Right atrium auricular region (tissue), 2 donors: ENCODE data around the gene SMOC2. TPM values are rescaled to one million over a fixed set of nuclear protein-coding genes. Genes with fewer than 3 reads are reported as not detected.

Source experiments
- DNase-seq: peaks from one replicate; pipeline ENCODE4 v3.0.0-alpha.2; 2019; ENCODE audit warnings: low spot score
- H3K27ac ChIP-seq, 2 donors: fragments of 200-600 bp; sonication (generic); 1 replicate in 1 of 2; 2 replicates in 1 of 2; pipeline ENCODE4 v1.5.1; 2016 to 2019
- H3K27me3 ChIP-seq, 2 donors: fragments of 200-600 bp; sonication (generic); one replicate each; pipeline versions ENCODE4 v1.5.1 to v1.6.0; 2017 to 2019
- H3K36me3 ChIP-seq: fragments of 200-600 bp; sonication (generic); one replicate; pipeline ENCODE4 v1.5.1; 2016
- H3K4me1 ChIP-seq, 2 donors: fragments of 200-600 bp; sonication (generic); one replicate each; pipeline versions ENCODE4 v1.5.1 to v1.6.0; 2017 to 2019
- H3K4me3 ChIP-seq, 2 donors: fragments of 200-600 bp; sonication (generic); 1 replicate in 1 of 2; 2 replicates in 1 of 2; pipeline ENCODE4 v1.5.1; 2017 to 2019; ENCODE audit warnings: mild to moderate bottlenecking in 1 of 2, moderate library complexity in 1 of 2
- H3K9me3 ChIP-seq, 2 donors: fragments of 200-600 bp; sonication (generic); one replicate each; pipeline ENCODE4 v1.5.1; 2019
- total RNA-seq, 2 donors: library from RNA; depleted of rRNA; stranded (reverse); fragments of >200 nt; gene quantifications; one replicate each; pipeline ENCODE4 v1.1.0, GENCODE V29; 2016
- TF ChIP-seq, protein P1 (sequence below), 2 donors: fragments of 200-600 bp; sonication (generic); IDR thresholded peaks; one replicate each; pipeline ENCODE4 v1.5.1; 2019; ENCODE audit warnings: antibody characterized with exemption in 2 of 2

Gene SMOC2
- total RNA-seq, 2 donors from 2014 or later: 10.8 to 31.7 TPM

GRCh38 chr6:168666699-168667427 lies 225.9 kb downstream of the SMOC2 start:
- no peaks in the 10 kb centered on the region for H3K9me3 ChIP-seq
- no peaks in the 10 kb centered on the region for H3K4me1 ChIP-seq
- no peak for DNase-seq
- H3K27ac ChIP-seq: no peak overlapping the region
- H3K4me3 ChIP-seq: no peak overlapping the region
- no peaks in the 10 kb centered on the region for H3K36me3 ChIP-seq
- H3K27me3 ChIP-seq: no peaks in the 10 kb centered on the region
- TF ChIP-seq, protein P1, sequence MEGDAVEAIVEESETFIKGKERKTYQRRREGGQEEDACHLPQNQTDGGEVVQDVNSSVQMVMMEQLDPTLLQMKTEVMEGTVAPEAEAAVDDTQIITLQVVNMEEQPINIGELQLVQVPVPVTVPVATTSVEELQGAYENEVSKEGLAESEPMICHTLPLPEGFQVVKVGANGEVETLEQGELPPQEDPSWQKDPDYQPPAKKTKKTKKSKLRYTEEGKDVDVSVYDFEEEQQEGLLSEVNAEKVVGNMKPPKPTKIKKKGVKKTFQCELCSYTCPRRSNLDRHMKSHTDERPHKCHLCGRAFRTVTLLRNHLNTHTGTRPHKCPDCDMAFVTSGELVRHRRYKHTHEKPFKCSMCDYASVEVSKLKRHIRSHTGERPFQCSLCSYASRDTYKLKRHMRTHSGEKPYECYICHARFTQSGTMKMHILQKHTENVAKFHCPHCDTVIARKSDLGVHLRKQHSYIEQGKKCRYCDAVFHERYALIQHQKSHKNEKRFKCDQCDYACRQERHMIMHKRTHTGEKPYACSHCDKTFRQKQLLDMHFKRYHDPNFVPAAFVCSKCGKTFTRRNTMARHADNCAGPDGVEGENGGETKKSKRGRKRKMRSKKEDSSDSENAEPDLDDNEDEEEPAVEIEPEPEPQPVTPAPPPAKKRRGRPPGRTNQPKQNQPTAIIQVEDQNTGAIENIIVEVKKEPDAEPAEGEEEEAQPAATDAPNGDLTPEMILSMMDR (IDR thresholded peaks at IDR 0.05): no peak

DNA sequence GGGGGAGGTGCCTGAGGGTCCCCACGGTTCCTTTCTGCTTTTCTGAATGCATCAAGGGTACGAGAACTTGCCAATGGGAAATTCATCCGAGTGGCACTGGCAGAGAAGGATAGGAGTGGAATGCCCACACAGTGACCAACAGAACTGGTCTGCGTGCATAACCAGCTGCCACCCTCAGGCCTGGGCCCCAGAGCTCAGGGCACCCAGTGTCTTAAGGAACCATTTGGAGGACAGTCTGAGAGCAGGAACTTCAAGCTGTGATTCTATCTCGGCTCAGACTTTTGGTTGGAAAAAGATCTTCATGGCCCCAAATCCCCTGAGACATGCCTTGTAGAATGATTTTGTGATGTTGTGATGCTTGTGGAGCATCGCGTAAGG lies 226.4 kb downstream of the SMOC2 start:
- no peak overlapping the region for H3K4me3 ChIP-seq
- TF ChIP-seq, protein P1 (IDR thresholded peaks at IDR 0.05): no peak

DNA sequence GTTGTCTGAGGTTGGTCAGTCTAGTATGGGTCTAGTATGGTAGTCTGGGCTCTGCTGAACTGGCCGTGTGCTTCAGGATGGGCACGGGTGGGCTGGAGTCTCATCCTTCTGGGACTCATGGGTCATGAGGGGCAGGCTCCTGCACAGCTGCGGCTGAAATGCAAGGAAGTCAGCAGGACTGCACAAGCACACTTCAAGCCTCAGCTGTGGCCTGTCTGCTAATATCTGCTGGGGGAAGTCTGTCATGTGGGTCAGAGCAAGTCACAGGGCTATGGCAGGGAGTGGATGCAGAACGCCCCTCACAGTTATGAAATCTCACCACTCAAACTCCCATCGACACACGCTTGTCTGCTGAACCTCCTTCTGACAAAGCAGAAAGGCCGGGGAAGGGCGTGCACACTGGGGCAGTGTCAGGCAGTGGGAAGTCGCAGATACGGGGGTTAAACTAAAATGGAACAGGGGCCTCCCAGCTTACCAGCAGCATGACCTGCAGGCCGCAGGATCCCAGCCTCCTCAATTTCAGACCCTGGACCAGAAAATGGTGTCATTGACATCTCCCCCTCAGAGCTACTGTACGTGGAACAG lies 229.5 kb downstream of the SMOC2 start:
- Histone ChIP-seq H3K27me3 (no peaks in the 10 kb centered on the region), H3K36me3 (no peaks in the 10 kb centered on the region), H3K4me3 (no peak overlapping the region), H3K27ac (no peak overlapping the region), H3K4me1 (no peaks in the 10 kb centered on the region), H3K9me3 (no peaks in the 10 kb centered on the region)
- DNase-seq: no peak
- TF ChIP-seq, protein P1 (IDR thresholded peaks at IDR 0.05): no peak

More for the DNA sequence above, 226.4 kb downstream of the SMOC2 start:
- H3K27me3 ChIP-seq: no peaks in the 10 kb centered on the region
- H3K4me1 ChIP-seq: no peaks in the 10 kb centered on the region
- no peak overlapping the region for H3K27ac ChIP-seq
- H3K36me3 ChIP-seq: no peaks in the 10 kb centered on the region
- DNase-seq: no peak
- H3K9me3 ChIP-seq: no peaks in the 10 kb centered on the region

DNA sequence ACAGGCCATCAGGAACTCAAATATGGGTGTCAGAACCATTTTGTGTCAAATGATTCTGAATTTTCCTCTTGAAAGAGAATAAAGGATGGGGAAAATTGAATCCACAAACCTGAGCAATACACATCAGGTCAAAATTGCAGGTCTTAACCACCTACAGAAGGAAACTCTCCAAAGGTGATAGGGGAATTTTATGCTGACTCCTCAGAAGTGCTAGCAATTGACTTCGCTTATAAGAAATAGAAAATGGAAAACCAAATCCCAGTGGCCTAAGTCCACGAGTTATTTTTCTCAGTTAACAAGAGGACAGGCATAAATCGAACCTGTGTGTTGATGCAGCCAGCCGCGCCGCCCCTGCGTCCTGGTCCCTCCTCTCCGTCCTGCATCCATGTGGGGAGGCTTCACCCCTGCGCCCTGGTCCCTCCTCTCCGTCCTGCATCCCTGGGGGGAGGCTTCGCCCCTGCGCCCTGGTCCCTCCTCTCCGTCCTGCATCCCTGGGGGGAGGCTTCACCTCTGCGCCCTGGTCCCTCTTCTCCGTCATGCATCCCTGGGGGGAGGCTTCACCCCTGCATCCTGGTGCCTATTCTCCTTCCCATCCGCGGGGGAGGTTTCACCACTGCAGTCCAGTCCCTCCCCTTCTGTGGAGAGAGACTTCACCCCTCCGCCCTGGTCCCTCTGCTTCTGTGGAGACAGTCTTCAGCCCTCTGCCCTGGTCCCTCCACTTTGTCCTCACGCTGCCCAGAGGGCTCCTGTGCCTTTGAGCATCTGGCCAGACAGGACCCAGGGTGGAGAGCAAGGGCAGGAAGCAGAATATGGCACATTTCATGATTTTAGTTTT lies 230.3 kb downstream of the SMOC2 start:
- Histone ChIP-seq H3K27ac (no peak overlapping the region), H3K9me3 (no peaks in the 10 kb centered on the region), H3K36me3 (no peaks in the 10 kb centered on the region), H3K4me1 (no peaks in the 10 kb centered on the region), H3K27me3 (no peaks in the 10 kb centered on the region), H3K4me3 (no peak overlapping the region)
- TF ChIP-seq, protein P1 (IDR thresholded peaks at IDR 0.05): no peak
- peak; percentile 28 for DNase-seq

GRCh38 chr6:168671863-168672546 lies 231.0 kb downstream of the SMOC2 start:
- Histone ChIP-seq H3K9me3 (no peaks in the 10 kb centered on the region), H3K27ac (no peak overlapping the region), H3K4me1 (no peaks in the 10 kb centered on the region), H3K27me3 (no peaks in the 10 kb centered on the region), H3K36me3 (no peaks in the 10 kb centered on the region), H3K4me3 (no peak overlapping the region)
- TF ChIP-seq, protein P1 (IDR thresholded peaks at IDR 0.05): no peak
- peak; percentile 38 for DNase-seq
